MM.1S (cell line): ENCODE results near the gene HIP1.

Source experiments
- DNase-seq: peaks from one replicate; pipeline ENCODE4 v3.0.0-alpha.2; 2015
- H2AFZ ChIP-seq: fragments of 300-600 bp; sonication (generic); 2 replicates; pipeline ENCODE4 v1.6.0; 2016; ENCODE audit warnings: antibody characterized with exemption, low read length
- H3F3A ChIP-seq: fragments of 300-600 bp; sonication (generic); 2 replicates; pipeline ENCODE4 v1.6.1; 2016; ENCODE audit warnings: mild to moderate bottlenecking, antibody characterized with exemption, low read length, moderate library complexity, mixed read lengths; ENCODE audit not compliant: insufficient read depth
- H3K27ac ChIP-seq: fragments of 300-600 bp; sonication (generic); 2 replicates; pipeline ENCODE4 v1.5.1; 2016; ENCODE audit warnings: mild to moderate bottlenecking, low read length
- H3K27me3 ChIP-seq: fragments of 300-600 bp; sonication (generic); replicated peaks from 2 replicates; pipeline ENCODE4 v1.6.0; 2016; ENCODE audit warnings: low read length; ENCODE audit not compliant: insufficient read depth
- H3K36me3 ChIP-seq: fragments of 300-600 bp; sonication (generic); replicated peaks from 2 replicates; pipeline ENCODE4 v1.6.1; 2016; ENCODE audit warnings: mild to moderate bottlenecking, low read length, mixed read lengths; ENCODE audit not compliant: insufficient read depth
- H3K4me1 ChIP-seq: fragments of 300-600 bp; sonication (generic); 2 replicates; pipeline ENCODE4 v1.6.1; 2016; ENCODE audit warnings: low read length, mixed read lengths
- H3K4me2 ChIP-seq: fragments of 300-600 bp; sonication (generic); 2 replicates; pipeline ENCODE4 v1.6.0; 2016; ENCODE audit warnings: low read depth, low read length
- H3K4me3 ChIP-seq: fragments of 300-600 bp; sonication (generic); 2 replicates; pipeline ENCODE4 v1.5.1; 2016; ENCODE audit warnings: low read length, mixed read lengths
- H3K79me2 ChIP-seq: fragments of 300-600 bp; sonication (generic); 2 replicates; pipeline ENCODE4 v1.6.1; 2016; ENCODE audit warnings: mixed run types, low read length, mixed read lengths
- H3K9ac ChIP-seq: fragments of 300-600 bp; sonication (generic); 2 replicates; pipeline ENCODE4 v1.6.1; 2016; ENCODE audit warnings: low read length, mixed read lengths
- H3K9me2 ChIP-seq: fragments of 300-600 bp; sonication (generic); replicated peaks from 2 replicates; pipeline ENCODE4 v1.6.1; 2016; ENCODE audit warnings: mild to moderate bottlenecking, low read length, mixed read lengths; ENCODE audit not compliant: insufficient read depth
- H3K9me3 ChIP-seq: fragments of 300-600 bp; sonication (generic); replicated peaks from 2 replicates; pipeline ENCODE4 v1.6.1; 2016; ENCODE audit warnings: mild to moderate bottlenecking, low read length, mixed read lengths; ENCODE audit not compliant: insufficient read depth
- H4K20me1 ChIP-seq: fragments of 300-600 bp; sonication (generic); 2 replicates; pipeline ENCODE4 v1.6.1; 2016; ENCODE audit warnings: mild to moderate bottlenecking, low read length, moderate library complexity, mixed read lengths; ENCODE audit not compliant: insufficient read depth
- CTCF ChIP-seq: fragments of 300-600 bp; sonication (generic); IDR thresholded peaks from 2 replicates; pipeline ENCODE4 v1.5.1; 2016; ENCODE audit warnings: antibody characterized with exemption, low read length, mixed read lengths
- EZH2 ChIP-seq: fragments of 300-600 bp; sonication (generic); optimal IDR thresholded peaks from 2 replicates; pipeline ENCODE3; 2017; ENCODE audit warnings: low read depth, mild to moderate bottlenecking, antibody characterized with exemption, low read length, mixed read lengths
- EZH2phosphoT487 ChIP-seq: fragments of 300-600 bp; sonication (generic); IDR thresholded peaks from 2 replicates; pipeline ENCODE4 v1.6.1; 2018; ENCODE audit warnings: antibody characterized with exemption, low read length

HIP1 gene

GRCh38 chr7:75732764-75733630 is 5.7 kb downstream of the HIP1 start:
- Histone ChIP-seq H3K9ac (no peak overlapping the region), H3K9me3 (no peaks in the 10 kb centered on the region), H3K4me1 (peaks cover 7% of the 10 kb centered on the region; the same call in 1 of the 2 replicates), H3K4me3 (no peak overlapping the region), H3K79me2 (no peaks in the 10 kb centered on the region), H3K9me2 (no peaks in the 10 kb centered on the region), H2AFZ (no peak overlapping the region), H3K36me3 (no peaks in the 10 kb centered on the region), H4K20me1 (no peaks in the 10 kb centered on the region), H3K4me2 (no peak overlapping the region), H3F3A (no peaks in the 10 kb centered on the region), H3K27ac (no peak overlapping the region), H3K27me3 (no peaks in the 10 kb centered on the region)
- TF ChIP-seq EZH2 = no peak
- TF ChIP-seq EZH2phosphoT487 = no peak
- TF ChIP-seq CTCF = no peak
- no peak for DNase-seq

- Histone ChIP-seq H3F3A (no peaks in the 10 kb centered on the region), H3K9ac (no peak overlapping the region), H3K9me2 (no peaks in the 10 kb centered on the region), H2AFZ (no peak overlapping the region), H3K4me2 (no peak overlapping the region), H3K27me3 (no peaks in the 10 kb centered on the region), H3K4me3 (no peak overlapping the region), H3K27ac (no peak overlapping the region), H3K36me3 (no peaks in the 10 kb centered on the region), H3K79me2 (no peaks in the 10 kb centered on the region), H4K20me1 (no peaks in the 10 kb centered on the region), H3K4me1 (peaks cover 7% of the 10 kb centered on the region; the same call in 1 of the 2 replicates), H3K9me3 (no peaks in the 10 kb centered on the region)
- no peak for DNase-seq
- TF ChIP-seq EZH2 (no peak), EZH2phosphoT487 (no peak), CTCF (no peak)
Observed at GRCh38 chr7:75732016-75732521, 6.7 kb downstream of the HIP1 start.

GRCh38 chr7:75729851-75730274 is 8.9 kb downstream of the HIP1 start:
- no peak overlapping the region for H3K4me3 ChIP-seq
- no peak for DNase-seq
- H3K36me3 ChIP-seq = no peaks in the 10 kb centered on the region
- H3K79me2 ChIP-seq = no peaks in the 10 kb centered on the region
- no peak overlapping the region for H3K4me2 ChIP-seq
- no peak overlapping the region for H2AFZ ChIP-seq
- H3F3A ChIP-seq = no peaks in the 10 kb centered on the region
- H3K9me2 ChIP-seq = no peaks in the 10 kb centered on the region
- no peak overlapping the region for H3K9ac ChIP-seq
- no peak overlapping the region for H3K27ac ChIP-seq
- TF ChIP-seq EZH2phosphoT487 (no peak), EZH2 (no peak), CTCF (no peak)
- no peaks in the 10 kb centered on the region for H4K20me1 ChIP-seq
- no peaks in the 10 kb centered on the region for H3K9me3 ChIP-seq
- H3K27me3 ChIP-seq = no peaks in the 10 kb centered on the region
- H3K4me1 ChIP-seq = peaks cover 7% of the 10 kb centered on the region; the same call in 1 of the 2 replicates
